NB4 (cell line): ENCODE data around the gene FGF14.

Source experiments
- DNase-seq: peaks from one replicate; pipeline ENCODE4 v3.0.0; 2010; ENCODE audit warnings: low read depth
- H3K4me3 ChIP-seq: one replicate; pipeline ENCODE4 v1.5.1; 2011; ENCODE audit warnings: mild to moderate bottlenecking, low read depth, low read length, moderate library complexity
- CTCF ChIP-seq: IDR thresholded peaks from one replicate; pipeline ENCODE4 v1.5.1; 2012; ENCODE audit warnings: low read depth, low read length
- MAX ChIP-seq: IDR thresholded peaks from 2 replicates; pipeline ENCODE4 v1.6.1; 2011; ENCODE audit warnings: low read depth, low read length
- MYC ChIP-seq: IDR thresholded peaks from 2 replicates; pipeline ENCODE4 v1.6.1; 2011; ENCODE audit warnings: low read depth, low read length
- POLR2A ChIP-seq: IDR thresholded peaks from 2 replicates; pipeline ENCODE4 v1.6.1; 2011; ENCODE audit warnings: mild to moderate bottlenecking; ENCODE audit not compliant: insufficient read length; ENCODE audit errors: extremely low read depth

FGF14 gene

GRCh38 chr13:101785858-101786257 lies 616.0 kb downstream of the FGF14 start:
- peak; percentile 36 for DNase-seq
- no peak overlapping the region for H3K4me3 ChIP-seq

GRCh38 chr13:101784313-101784712 lies 617.5 kb downstream of the FGF14 start:
- DNase-seq: no peak
- TF ChIP-seq MAX (no peak), MYC (no peak), CTCF (no peak), POLR2A (no peak)
- no peak overlapping the region for H3K4me3 ChIP-seq

More at GRCh38 chr13:101785858-101786257, 616.0 kb downstream of the FGF14 start:
- no peak for TF ChIP-seq MYC
- no peak for TF ChIP-seq MAX
- peak; percentile 16 for TF ChIP-seq CTCF
- TF ChIP-seq POLR2A: no peak

GRCh38 chr13:101783554-101783953 lies 618.3 kb downstream of the FGF14 start:
- no peak for DNase-seq
- no peak overlapping the region for H3K4me3 ChIP-seq
- TF ChIP-seq MYC (no peak), POLR2A (no peak), MAX (no peak), CTCF (no peak)

GRCh38 chr13:101780211-101780610 lies 621.6 kb downstream of the FGF14 start:
- H3K4me3 ChIP-seq: no peak overlapping the region
- TF ChIP-seq POLR2A: no peak
- no peak for TF ChIP-seq MAX
- TF ChIP-seq MYC: no peak
- TF ChIP-seq CTCF: no peak
- no peak for DNase-seq

GRCh38 chr13:101779147-101779546 lies 622.7 kb downstream of the FGF14 start:
- H3K4me3 ChIP-seq: no peak overlapping the region
- TF ChIP-seq MAX: no peak
- TF ChIP-seq POLR2A: no peak
- no peak for TF ChIP-seq CTCF
- no peak for TF ChIP-seq MYC
- no peak for DNase-seq

GRCh38 chr13:101775267-101775666 lies 626.6 kb downstream of the FGF14 start:
- no peak for TF ChIP-seq MAX
- TF ChIP-seq CTCF: no peak
- TF ChIP-seq POLR2A: no peak
- no peak for TF ChIP-seq MYC
- DNase-seq: no peak
- no peak overlapping the region for H3K4me3 ChIP-seq
